IPS DF 6.9 (cell line): ENCODE results near the gene CAMSAP1.

ENCODE experiments used
- DNase-seq: peaks from one replicate; pipeline ENCODE4 v3.0.0-alpha.2; 2013; ENCODE audit warnings: low read depth, low spot score
- H3K27ac ChIP-seq: one replicate; pipeline ENCODE4 v1.5.1; 2013; ENCODE audit warnings: low read length, control low read depth
- H3K27me3 ChIP-seq: 2 replicates; pipeline ENCODE4 v1.6.1; 2013; ENCODE audit warnings: mild to moderate bottlenecking, low read length; ENCODE audit not compliant: control insufficient read depth, insufficient read depth
- H3K36me3 ChIP-seq: 2 replicates; pipeline ENCODE4 v1.6.1; 2013; ENCODE audit warnings: low read length; ENCODE audit not compliant: control insufficient read depth, insufficient read depth
- H3K4me1 ChIP-seq: 2 replicates; pipeline ENCODE4 v1.6.1; 2013; ENCODE audit warnings: low read length; ENCODE audit not compliant: control insufficient read depth, insufficient read depth
- H3K4me3 ChIP-seq: 2 replicates; pipeline ENCODE4 v1.5.1; 2013; ENCODE audit warnings: mild to moderate bottlenecking, low read length
- H3K9me3 ChIP-seq: 2 replicates; pipeline ENCODE4 v1.6.1; 2013; ENCODE audit warnings: low read length, inconsistent platforms; ENCODE audit not compliant: control insufficient read depth, insufficient read depth
- WGBS: extraction: QIAGEN DNeasy Blood & Tissue Kit; methylation state at CpG from one replicate; pipeline ENCODE4 v1.1.7; 2013; ENCODE audit warnings: mixed read lengths, missing lambda C conversion rate; ENCODE audit not compliant: insufficient read length, insufficient coverage; 5-methylcytosine and 5-hydroxymethylcytosine counted together

The CAMSAP1 gene

GRCh38 chr9:135772702-135773493, 134.4 kb downstream of the CAMSAP1 start:
- no peaks in the 10 kb centered on the region for H3K36me3 ChIP-seq
- H3K4me1 ChIP-seq = no peaks in the 10 kb centered on the region
- H3K27ac ChIP-seq = no peak overlapping the region
- no peaks in the 10 kb centered on the region for H3K9me3 ChIP-seq
- WGBS = no CpG with 5 or more reads among the region's 36 CpGs
- no peak for DNase-seq
- H3K27me3 ChIP-seq = no peaks in the 10 kb centered on the region
- no peak overlapping the region for H3K4me3 ChIP-seq

GRCh38 chr9:135772056-135772646, 135.2 kb downstream of the CAMSAP1 start:
- Histone ChIP-seq H3K4me3 (no peak overlapping the region), H3K9me3 (no peaks in the 10 kb centered on the region), H3K27ac (no peak overlapping the region), H3K4me1 (no peaks in the 10 kb centered on the region), H3K27me3 (no peaks in the 10 kb centered on the region), H3K36me3 (no peaks in the 10 kb centered on the region)
- no peak for DNase-seq
- WGBS = no CpG with 5 or more reads among the region's 13 CpGs

- Histone ChIP-seq H3K27me3 (no peaks in the 10 kb centered on the region), H3K4me1 (no peaks in the 10 kb centered on the region), H3K36me3 (no peaks in the 10 kb centered on the region), H3K9me3 (no peaks in the 10 kb centered on the region), H3K4me3 (no peak overlapping the region), H3K27ac (no peak overlapping the region)
- no CpG with 5 or more reads among the region's 21 CpGs for WGBS
- no peak for DNase-seq
Measured at GRCh38 chr9:135771401-135772051, 135.8 kb downstream of the CAMSAP1 start.

GRCh38 chr9:135770771-135771170, 136.6 kb downstream of the CAMSAP1 start:
- H3K9me3 ChIP-seq = no peaks in the 10 kb centered on the region
- H3K36me3 ChIP-seq = no peaks in the 10 kb centered on the region
- no peak overlapping the region for H3K4me3 ChIP-seq
- H3K27ac ChIP-seq = no peak overlapping the region
- no peaks in the 10 kb centered on the region for H3K27me3 ChIP-seq
- no CpG with 5 or more reads among the region's 26 CpGs for WGBS
- no peak for DNase-seq
- no peaks in the 10 kb centered on the region for H3K4me1 ChIP-seq

GRCh38 chr9:135770203-135770535, 137.2 kb downstream of the CAMSAP1 start:
- WGBS = no CpG with 5 or more reads among the region's 19 CpGs
- H3K9me3 ChIP-seq = no peaks in the 10 kb centered on the region
- H3K27ac ChIP-seq = no peak overlapping the region
- no peaks in the 10 kb centered on the region for H3K27me3 ChIP-seq
- no peaks in the 10 kb centered on the region for H3K36me3 ChIP-seq
- no peak overlapping the region for H3K4me3 ChIP-seq
- DNase-seq = no peak
- H3K4me1 ChIP-seq = no peaks in the 10 kb centered on the region

GRCh38 chr9:135769489-135770202, 137.7 kb downstream of the CAMSAP1 start:
- H3K36me3 ChIP-seq = no peaks in the 10 kb centered on the region
- no peak overlapping the region for H3K27ac ChIP-seq
- no CpG with 5 or more reads among the region's 32 CpGs for WGBS
- H3K9me3 ChIP-seq = no peaks in the 10 kb centered on the region
- DNase-seq = no peak
- H3K4me3 ChIP-seq = no peak overlapping the region
- no peaks in the 10 kb centered on the region for H3K4me1 ChIP-seq
- H3K27me3 ChIP-seq = no peaks in the 10 kb centered on the region

- H3K27ac ChIP-seq = no peak overlapping the region
- no peaks in the 10 kb centered on the region for H3K4me1 ChIP-seq
- H3K9me3 ChIP-seq = no peaks in the 10 kb centered on the region
- no peak overlapping the region for H3K4me3 ChIP-seq
- no peaks in the 10 kb centered on the region for H3K36me3 ChIP-seq
- WGBS = no CpG with 5 or more reads among the region's 43 CpGs
- no peaks in the 10 kb centered on the region for H3K27me3 ChIP-seq
- no peak for DNase-seq
Measured at GRCh38 chr9:135768516-135769218, 138.7 kb downstream of the CAMSAP1 start.

- Histone ChIP-seq H3K27me3 (no peaks in the 10 kb centered on the region), H3K36me3 (no peaks in the 10 kb centered on the region)
- WGBS = no CpG with 5 or more reads among the region's 4 CpGs
Measured at GRCh38 chr9:135766707-135767106, 140.6 kb downstream of the CAMSAP1 start.

GRCh38 chr9:135766251-135766650, 141.1 kb downstream of the CAMSAP1 start:
- Histone ChIP-seq H3K27ac (no peak overlapping the region), H3K4me1 (no peaks in the 10 kb centered on the region), H3K36me3 (no peaks in the 10 kb centered on the region), H3K9me3 (no peaks in the 10 kb centered on the region), H3K4me3 (no peak overlapping the region), H3K27me3 (no peaks in the 10 kb centered on the region)
- no peak for DNase-seq
- WGBS = no CpG with 5 or more reads among the region's 4 CpGs

More at GRCh38 chr9:135766707-135767106, 140.6 kb downstream of the CAMSAP1 start:
- Histone ChIP-seq H3K4me3 (no peak overlapping the region), H3K9me3 (no peaks in the 10 kb centered on the region), H3K27ac (no peak overlapping the region), H3K4me1 (no peaks in the 10 kb centered on the region)
- DNase-seq = no peak

- no peaks in the 10 kb centered on the region for H3K36me3 ChIP-seq
- no peaks in the 10 kb centered on the region for H3K4me1 ChIP-seq
- no peaks in the 10 kb centered on the region for H3K9me3 ChIP-seq
- WGBS = no CpG with 5 or more reads among the region's 13 CpGs
- H3K27ac ChIP-seq = no peak overlapping the region
- DNase-seq = no peak
- no peak overlapping the region for H3K4me3 ChIP-seq
- H3K27me3 ChIP-seq = no peaks in the 10 kb centered on the region
Measured at GRCh38 chr9:135765416-135765815, 141.9 kb downstream of the CAMSAP1 start.
